ENCODE data around the gene ERFL. TPM values are rescaled to one million over a fixed set of nuclear protein-coding genes. Genes with fewer than 3 reads are reported as not detected.

ERFL gene
- total RNA-seq, 2 experiments from 2014 or later, result 7.7 to 8.9 TPM

DNA sequence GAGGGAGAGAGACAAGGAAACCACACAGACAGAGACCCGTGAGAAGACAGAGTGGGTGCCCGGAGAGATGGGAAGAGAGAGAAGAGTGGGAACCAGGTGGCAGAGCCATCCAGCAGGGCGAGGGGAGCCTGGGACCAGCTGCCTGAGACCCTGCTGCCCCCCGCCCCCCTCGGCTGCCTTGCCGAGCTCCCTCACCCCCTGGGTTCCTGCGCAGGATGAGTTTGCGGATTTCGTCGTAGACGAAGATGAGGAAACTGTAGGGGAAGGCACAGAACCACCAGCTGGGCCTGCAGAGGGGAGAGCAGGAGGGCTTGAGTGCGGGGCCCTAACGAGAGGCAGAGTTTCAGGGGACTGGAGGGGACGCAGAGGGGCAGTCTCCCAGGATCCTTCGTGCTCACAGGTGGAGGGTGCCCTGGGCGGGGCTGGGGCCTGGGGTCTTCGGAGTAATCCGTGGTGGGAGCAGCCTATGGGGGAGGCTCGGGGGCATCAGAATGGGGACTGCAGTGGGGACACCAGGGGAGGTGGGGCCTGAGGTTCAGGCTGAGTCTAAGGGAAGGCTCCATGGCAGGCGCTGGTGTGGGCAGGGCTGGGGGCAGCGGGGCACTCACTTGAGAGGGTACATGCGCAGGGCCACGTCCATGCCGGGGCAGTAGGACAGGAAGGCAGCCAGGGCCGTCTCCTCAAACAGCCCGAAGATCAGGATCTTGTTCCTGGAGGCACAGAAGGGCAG, 39.0 kb upstream of the ERFL start:
- Mint-ChIP-seq H3K36me3 (ENCODE audit: low read depth) (no peaks in the 10 kb centered on the region), H3K9me3 (no peaks in the 10 kb centered on the region), H3K4me3 (no peak overlapping the region), H3K4me1 (ENCODE audit: low read depth) (no peaks in the 10 kb centered on the region), H3K27ac (no peak overlapping the region), H3K27me3 (no peaks in the 10 kb centered on the region)
- Histone ChIP-seq H3K4me1 (ENCODE audit: insufficient read depth, low read length) (no peaks in the 10 kb centered on the region), H3K27me3 (ENCODE audit: control insufficient read depth in 1 of 2, insufficient read depth in 2 of 2, low read length in 2 of 2) (no peaks in the 10 kb centered on the region), H3K36me3 (ENCODE audit: insufficient read depth, low read length) (no peaks in the 10 kb centered on the region), H3K4me3 (ENCODE audit: low read length) (no peak overlapping the region), H3K9me3 (ENCODE audit: control insufficient read depth in 1 of 2, insufficient read depth in 1 of 2, low read length in 2 of 2) (no peaks in the 10 kb centered on the region), H3K27ac (ENCODE audit: low read depth in 1 of 2, low read length in 2 of 2) (no peak overlapping the region)
- ATAC-seq (ENCODE audit: poor library complexity), result no peak
- intact Hi-C loops (cut with DNase I, micrococcal nuclease), result no loop called here
- CTCF ChIA-PET, result no interaction called here
- POLR2A ChIA-PET, result no interaction called here
- TF ChIP-seq, protein P1, sequence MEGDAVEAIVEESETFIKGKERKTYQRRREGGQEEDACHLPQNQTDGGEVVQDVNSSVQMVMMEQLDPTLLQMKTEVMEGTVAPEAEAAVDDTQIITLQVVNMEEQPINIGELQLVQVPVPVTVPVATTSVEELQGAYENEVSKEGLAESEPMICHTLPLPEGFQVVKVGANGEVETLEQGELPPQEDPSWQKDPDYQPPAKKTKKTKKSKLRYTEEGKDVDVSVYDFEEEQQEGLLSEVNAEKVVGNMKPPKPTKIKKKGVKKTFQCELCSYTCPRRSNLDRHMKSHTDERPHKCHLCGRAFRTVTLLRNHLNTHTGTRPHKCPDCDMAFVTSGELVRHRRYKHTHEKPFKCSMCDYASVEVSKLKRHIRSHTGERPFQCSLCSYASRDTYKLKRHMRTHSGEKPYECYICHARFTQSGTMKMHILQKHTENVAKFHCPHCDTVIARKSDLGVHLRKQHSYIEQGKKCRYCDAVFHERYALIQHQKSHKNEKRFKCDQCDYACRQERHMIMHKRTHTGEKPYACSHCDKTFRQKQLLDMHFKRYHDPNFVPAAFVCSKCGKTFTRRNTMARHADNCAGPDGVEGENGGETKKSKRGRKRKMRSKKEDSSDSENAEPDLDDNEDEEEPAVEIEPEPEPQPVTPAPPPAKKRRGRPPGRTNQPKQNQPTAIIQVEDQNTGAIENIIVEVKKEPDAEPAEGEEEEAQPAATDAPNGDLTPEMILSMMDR (IDR thresholded peaks at IDR 0.05), result no peak
- DNase-seq, result no peak

DNA sequence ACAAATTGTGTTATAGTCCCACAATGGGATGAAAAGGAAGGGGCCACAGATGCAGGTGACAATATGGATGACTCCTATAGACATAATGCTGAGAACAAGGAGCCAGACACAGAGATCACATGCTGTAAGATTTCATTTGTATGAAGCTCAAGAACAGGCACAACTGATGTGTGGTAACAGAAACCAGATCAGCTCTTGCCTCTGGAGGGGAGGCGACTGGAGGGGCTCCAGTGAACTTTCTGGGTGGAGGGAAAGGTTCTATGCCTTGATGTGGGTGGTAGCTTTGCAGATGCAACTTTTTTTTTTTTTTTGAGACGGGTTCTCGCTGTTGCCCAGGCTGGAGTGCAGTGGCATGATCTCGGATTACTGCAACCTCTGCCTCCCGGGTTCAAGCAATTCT, 36.9 kb upstream of the ERFL start:
- POLR2A ChIA-PET, result no interaction called here
- no peak for ATAC-seq (ENCODE audit: poor library complexity)
- no peaks in the 10 kb centered on the region for H3K4me1 ChIP-seq (ENCODE audit: insufficient read depth, low read length)
- H3K27ac Mint-ChIP-seq, result no peak overlapping the region
- H3K9me3 Mint-ChIP-seq, result no peaks in the 10 kb centered on the region
- no peak for DNase-seq
- no peak overlapping the region for H3K4me3 Mint-ChIP-seq
- H3K27ac ChIP-seq (ENCODE audit: low read depth in 1 of 2, low read length in 2 of 2), result no peak overlapping the region
- H3K4me3 ChIP-seq (ENCODE audit: low read length), result no peak overlapping the region
- CTCF ChIA-PET, result no interaction called here
- intact Hi-C loops (cut with DNase I, micrococcal nuclease), result no loop called here
- H3K36me3 Mint-ChIP-seq (ENCODE audit: low read depth), result no peaks in the 10 kb centered on the region
- TF ChIP-seq, protein P1 (IDR thresholded peaks at IDR 0.05), result no peak
- no peaks in the 10 kb centered on the region for H3K36me3 ChIP-seq (ENCODE audit: insufficient read depth, low read length)
- no peaks in the 10 kb centered on the region for H3K27me3 Mint-ChIP-seq
- no peaks in the 10 kb centered on the region for H3K4me1 Mint-ChIP-seq (ENCODE audit: low read depth)
- no peaks in the 10 kb centered on the region for H3K9me3 ChIP-seq (ENCODE audit: control insufficient read depth in 1 of 2, insufficient read depth in 1 of 2, low read length in 2 of 2)
- no peaks in the 10 kb centered on the region for H3K27me3 ChIP-seq (ENCODE audit: control insufficient read depth in 1 of 2, insufficient read depth in 2 of 2, low read length in 2 of 2)

DNA sequence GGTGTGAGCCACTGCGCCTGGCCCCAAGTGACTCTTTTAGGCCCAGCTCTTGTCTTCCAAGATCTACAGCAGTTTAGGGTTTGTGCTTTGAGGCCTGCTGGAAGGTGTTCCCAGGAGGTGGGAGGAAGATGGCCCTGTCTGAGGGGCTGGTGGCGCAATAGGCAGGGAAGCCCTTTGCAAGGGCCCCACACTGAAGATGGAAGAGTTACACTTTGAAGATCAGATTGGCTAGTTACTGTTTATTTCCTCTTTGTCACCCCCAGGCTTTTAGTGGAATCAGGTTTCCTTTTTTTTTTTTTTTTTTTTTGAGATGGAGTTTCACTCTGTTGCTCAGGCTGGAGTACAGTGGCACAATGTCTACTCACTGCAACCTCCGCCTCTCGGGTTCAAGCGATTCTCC, 32.7 kb upstream of the ERFL start:
- DNase-seq, result no peak
- intact Hi-C loops (cut with DNase I, micrococcal nuclease), result loop anchor here in 1 of 2 experiments (2.0 to 5.0 kb wide), 2 partner anchors 72 to 116 kb away; partner anchors contain the start of gene ZNF574
- CTCF ChIA-PET, result interaction anchor here (5.0 kb wide), 1 partner anchor 102 kb away, joined by 30 read pairs; the partner anchor contains the start of gene RPS19
- no peaks in the 10 kb centered on the region for H3K9me3 ChIP-seq (ENCODE audit: control insufficient read depth in 1 of 2, insufficient read depth in 1 of 2, low read length in 2 of 2)
- TF ChIP-seq, protein P1 (IDR thresholded peaks at IDR 0.05), result no peak
- H3K27me3 Mint-ChIP-seq, result no peaks in the 10 kb centered on the region
- H3K9me3 Mint-ChIP-seq, result no peaks in the 10 kb centered on the region
- peaks cover 23% of the 10 kb centered on the region for H3K4me1 Mint-ChIP-seq (ENCODE audit: low read depth)
- no peak overlapping the region for H3K4me3 ChIP-seq (ENCODE audit: low read length)
- H3K36me3 Mint-ChIP-seq (ENCODE audit: low read depth), result peaks cover 13% of the 10 kb centered on the region
- no peak overlapping the region for H3K27ac Mint-ChIP-seq
- no peak for ATAC-seq (ENCODE audit: poor library complexity)
- peak overlapping the region; percentile 62 for H3K4me3 Mint-ChIP-seq
- peaks cover 24% of the 10 kb centered on the region for H3K4me1 ChIP-seq (ENCODE audit: insufficient read depth, low read length)
- POLR2A ChIA-PET, result no interaction called here
- H3K27me3 ChIP-seq (ENCODE audit: control insufficient read depth in 1 of 2, insufficient read depth in 2 of 2, low read length in 2 of 2), result no peaks in the 10 kb centered on the region
- H3K27ac ChIP-seq (ENCODE audit: low read depth in 1 of 2, low read length in 2 of 2), result no peak overlapping the region
- peaks cover 6% of the 10 kb centered on the region for H3K36me3 ChIP-seq (ENCODE audit: insufficient read depth, low read length)

Measured in CD4-positive, alpha-beta T cell (primary cell).